Measurements from ENCODE around the gene DES. TPM values are rescaled to one million over a fixed set of nuclear protein-coding genes. Genes with fewer than 3 reads are reported as not detected.

Gene DES
- total RNA-seq, 2 donors from 2014 or later, result 1.1 to 3.5 TPM

GRCh38 chr2:219470429-219470828, 52.3 kb downstream of the DES start:
- Histone ChIP-seq H3K9ac (ENCODE audit: extremely low read depth, low read length, poor library complexity, severe bottlenecking) (no peak overlapping the region), H3K9me3 (ENCODE audit: control insufficient read depth, low read length) (no peaks in the 10 kb centered on the region), H3K27me3 (ENCODE audit: control insufficient read depth, insufficient read depth, low read length, poor library complexity, severe bottlenecking) (no peaks in the 10 kb centered on the region), H3K4me1 (ENCODE audit: control insufficient read depth, insufficient read depth, low read length) (no peaks in the 10 kb centered on the region), H3K27ac (ENCODE audit: low read depth, low read length) (no peak overlapping the region), H3K4me3 (ENCODE audit: low read length) (no peak overlapping the region), H3K36me3 (ENCODE audit: control insufficient read depth, insufficient read depth, low read length) (no peaks in the 10 kb centered on the region)
- Mint-ChIP-seq H3K27ac (no peak overlapping the region), H3K4me1 (peaks cover 3% of the 10 kb centered on the region), H3K9me3 (no peaks in the 10 kb centered on the region), H3K36me3 (ENCODE audit: low read depth) (peaks cover 2% of the 10 kb centered on the region), H3K27me3 (ENCODE audit: insufficient read depth) (no peaks in the 10 kb centered on the region), H3K4me3 (no peak overlapping the region)
- DNase-seq, result no peak
- WGBS, 2 experiments (ENCODE audit: insufficient coverage in 1 of 2, insufficient read length in 1 of 2), result 96% methylated on average over 4 of the region's 4 CpGs
- no peak for TF ChIP-seq CTCF (conservative IDR thresholded peaks at IDR 0.05)

- H3K27me3 ChIP-seq (ENCODE audit: control insufficient read depth, insufficient read depth, low read length, poor library complexity, severe bottlenecking), result no peaks in the 10 kb centered on the region
- H3K36me3 ChIP-seq (ENCODE audit: control insufficient read depth, insufficient read depth, low read length), result no peaks in the 10 kb centered on the region
- WGBS, 2 experiments (ENCODE audit: insufficient coverage in 1 of 2, insufficient read length in 1 of 2), result 89 to 94% methylated on average over 7 to 22 of the region's 22 CpGs
- Mint-ChIP-seq H3K27me3 (ENCODE audit: insufficient read depth) (no peaks in the 10 kb centered on the region), H3K27ac (no peak overlapping the region), H3K4me1 (peaks cover 7% of the 10 kb centered on the region), H3K36me3 (ENCODE audit: low read depth) (peaks cover 1% of the 10 kb centered on the region), H3K9me3 (no peaks in the 10 kb centered on the region), H3K4me3 (no peak overlapping the region)
- no peaks in the 10 kb centered on the region for H3K4me1 ChIP-seq (ENCODE audit: control insufficient read depth, insufficient read depth, low read length)
- no peak for DNase-seq
- no peak for TF ChIP-seq CTCF (conservative IDR thresholded peaks at IDR 0.05)
- H3K4me3 ChIP-seq (ENCODE audit: low read length), result no peak overlapping the region
- no peak overlapping the region for H3K9ac ChIP-seq (ENCODE audit: extremely low read depth, low read length, poor library complexity, severe bottlenecking)
- H3K9me3 ChIP-seq (ENCODE audit: control insufficient read depth, low read length), result no peaks in the 10 kb centered on the region
- H3K27ac ChIP-seq (ENCODE audit: low read depth, low read length), result no peak overlapping the region
These were observed 53.5 kb downstream of the DES start for GRCh38 chr2:219471476-219472371.

- Histone ChIP-seq H3K27me3 (ENCODE audit: control insufficient read depth, insufficient read depth, low read length, poor library complexity, severe bottlenecking) (no peaks in the 10 kb centered on the region), H3K4me1 (ENCODE audit: control insufficient read depth, insufficient read depth, low read length) (no peaks in the 10 kb centered on the region), H3K27ac (ENCODE audit: low read depth, low read length) (no peak overlapping the region), H3K4me3 (ENCODE audit: low read length) (no peak overlapping the region), H3K9me3 (ENCODE audit: control insufficient read depth, low read length) (no peaks in the 10 kb centered on the region), H3K9ac (ENCODE audit: extremely low read depth, low read length, poor library complexity, severe bottlenecking) (no peak overlapping the region), H3K36me3 (ENCODE audit: control insufficient read depth, insufficient read depth, low read length) (no peaks in the 10 kb centered on the region)
- Mint-ChIP-seq H3K4me1 (peaks cover 11% of the 10 kb centered on the region), H3K4me3 (no peak overlapping the region), H3K27me3 (ENCODE audit: insufficient read depth) (peaks cover 2% of the 10 kb centered on the region), H3K27ac (no peak overlapping the region), H3K36me3 (ENCODE audit: low read depth) (no peaks in the 10 kb centered on the region), H3K9me3 (no peaks in the 10 kb centered on the region)
- no peak for TF ChIP-seq CTCF (conservative IDR thresholded peaks at IDR 0.05)
- DNase-seq, result no peak
- WGBS, 2 experiments (ENCODE audit: insufficient coverage in 1 of 2, insufficient read length in 1 of 2), result 91 to 100% methylated on average over 4 to 12 of the region's 12 CpGs
These were observed 54.5 kb downstream of the DES start for GRCh38 chr2:219472629-219473187.

Data from endodermal cell (in vitro differentiated cells).